IPS-20b (cell line): ENCODE results near the gene SLC25A24.
A peak's percentile ranks its signal among the peaks of the same experiment; 100 is the strongest.
"Not testable (repeated sequence)": the region's sequence is repeated elsewhere in the genome, so short reads cannot be mapped to it uniquely, and the experiment has no call there.

Experiments
- H3K27ac ChIP-seq: one replicate; pipeline ENCODE4 v1.5.1; 2013; ENCODE audit warnings: low read length
- H3K27me3 ChIP-seq: 2 replicates; pipeline ENCODE4 v1.6.1; 2013; ENCODE audit warnings: mild to moderate bottlenecking, low read length, inconsistent platforms; ENCODE audit not compliant: insufficient read depth
- H3K36me3 ChIP-seq: 2 replicates; pipeline ENCODE4 v1.6.1; 2013; ENCODE audit warnings: low read depth, mild to moderate bottlenecking, inconsistent platforms, low read length, moderate library complexity; ENCODE audit not compliant: insufficient read depth
- H3K4me1 ChIP-seq: 2 replicates; pipeline ENCODE4 v1.6.1; 2013; ENCODE audit warnings: mild to moderate bottlenecking, control low read depth, inconsistent platforms, low read length, moderate library complexity; ENCODE audit not compliant: insufficient read depth
- H3K4me3 ChIP-seq: 2 replicates; pipeline ENCODE4 v1.5.1; 2013; ENCODE audit warnings: mild to moderate bottlenecking, low read length, inconsistent platforms
- H3K9ac ChIP-seq: 2 replicates; pipeline ENCODE4 v1.6.1; 2013; ENCODE audit warnings: low read depth, mild to moderate bottlenecking, inconsistent platforms, low read length, moderate library complexity
- H3K9me3 ChIP-seq: 2 replicates; pipeline ENCODE4 v1.6.1; 2013; ENCODE audit warnings: mild to moderate bottlenecking, low read depth, low read length, inconsistent platforms; ENCODE audit not compliant: insufficient read depth

SLC25A24 gene

GRCh38 chr1:108216028-108216890 lies 16.1 kb upstream of the SLC25A24 start:
- not testable (repeated sequence) for H3K36me3 ChIP-seq, H3K4me3 ChIP-seq, H3K27me3 ChIP-seq, H3K27ac ChIP-seq, H3K4me1 ChIP-seq, H3K9me3 ChIP-seq, H3K9ac ChIP-seq

GRCh38 chr1:108214641-108215465 lies 14.7 kb upstream of the SLC25A24 start:
- H3K4me3 ChIP-seq, H3K27ac ChIP-seq, H3K4me1 ChIP-seq, H3K9me3 ChIP-seq, H3K36me3 ChIP-seq, H3K27me3 ChIP-seq, H3K9ac ChIP-seq: not testable (repeated sequence)

GRCh38 chr1:108211014-108211413 lies 10.9 kb upstream of the SLC25A24 start:
- H3K9ac ChIP-seq = no peak overlapping the region
- no peaks in the 10 kb centered on the region for H3K36me3 ChIP-seq
- H3K27me3 ChIP-seq = no peaks in the 10 kb centered on the region
- H3K9me3 ChIP-seq = no peaks in the 10 kb centered on the region
- H3K4me1 ChIP-seq = peaks cover 3% of the 10 kb centered on the region; the same call in 1 of the 2 replicates
- no peak overlapping the region for H3K27ac ChIP-seq
- no peak overlapping the region for H3K4me3 ChIP-seq

GRCh38 chr1:108209456-108210108 lies 9.4 kb upstream of the SLC25A24 start:
- Histone ChIP-seq H3K27me3 (no peaks in the 10 kb centered on the region), H3K9me3 (no peaks in the 10 kb centered on the region), H3K4me1 (peaks cover 3% of the 10 kb centered on the region; the same call in 1 of the 2 replicates), H3K36me3 (no peaks in the 10 kb centered on the region), H3K4me3 (no peak overlapping the region; the same call in 1 of the 2 replicates), H3K27ac (no peak overlapping the region), H3K9ac (peak overlapping the region; percentile 6; the same call in 1 of the 2 replicates)

GRCh38 chr1:108208724-108209446 lies 8.7 kb upstream of the SLC25A24 start:
- H3K4me1 ChIP-seq = peaks cover 3% of the 10 kb centered on the region; the same call in 1 of the 2 replicates
- H3K27ac ChIP-seq = no peak overlapping the region
- no peaks in the 10 kb centered on the region for H3K9me3 ChIP-seq
- H3K4me3 ChIP-seq = no peak overlapping the region; the same call in 1 of the 2 replicates
- H3K36me3 ChIP-seq = no peaks in the 10 kb centered on the region
- H3K9ac ChIP-seq = peak overlapping the region; percentile 6; the same call in 1 of the 2 replicates
- no peaks in the 10 kb centered on the region for H3K27me3 ChIP-seq

- not testable (repeated sequence) for H3K36me3 ChIP-seq, H3K4me1 ChIP-seq, H3K9ac ChIP-seq, H3K4me3 ChIP-seq, H3K27ac ChIP-seq, H3K9me3 ChIP-seq
- peaks cover 28% of the 10 kb centered on the region for H3K27me3 ChIP-seq
These were observed 3.4 kb upstream of the SLC25A24 start for GRCh38 chr1:108203582-108203981.

GRCh38 chr1:108201687-108202086 lies 1.5 kb upstream of the SLC25A24 start:
- Histone ChIP-seq H3K27ac (no peak overlapping the region), H3K9me3 (no peaks in the 10 kb centered on the region), H3K4me1 (peaks cover 7% of the 10 kb centered on the region; the same call in 1 of the 2 replicates), H3K27me3 (peaks cover 30% of the 10 kb centered on the region), H3K9ac (no peak overlapping the region), H3K4me3 (no peak overlapping the region), H3K36me3 (peaks cover 5% of the 10 kb centered on the region; the same call in 1 of the 2 replicates)

GRCh38 chr1:108200687-108201051 lies 526 bp upstream of the SLC25A24 start:
- H3K9ac ChIP-seq = peak overlapping the region; percentile 78; the same call in 1 of the 2 replicates
- peak overlapping the region; percentile 87 for H3K4me3 ChIP-seq
- H3K4me1 ChIP-seq = peaks cover 7% of the 10 kb centered on the region; the same call in 1 of the 2 replicates
- peaks cover 30% of the 10 kb centered on the region for H3K27me3 ChIP-seq
- peaks cover 5% of the 10 kb centered on the region; the same call in 1 of the 2 replicates for H3K36me3 ChIP-seq
- H3K9me3 ChIP-seq = no peaks in the 10 kb centered on the region
- no peak overlapping the region for H3K27ac ChIP-seq

- Histone ChIP-seq H3K4me3 (peak overlapping the region; percentile 87), H3K9me3 (no peaks in the 10 kb centered on the region), H3K27me3 (peaks cover 30% of the 10 kb centered on the region), H3K27ac (no peak overlapping the region), H3K4me1 (peaks cover 7% of the 10 kb centered on the region; the same call in 1 of the 2 replicates), H3K9ac (peak overlapping the region; percentile 50; the same call in 1 of the 2 replicates), H3K36me3 (peaks cover 15% of the 10 kb centered on the region)
These were observed 897 bp downstream of the SLC25A24 start for GRCh38 chr1:108199201-108199691.

- H3K27me3 ChIP-seq = peaks cover 7% of the 10 kb centered on the region; the same call in 1 of the 2 replicates
- no peak overlapping the region for H3K27ac ChIP-seq
- H3K36me3 ChIP-seq = peaks cover 23% of the 10 kb centered on the region
- peaks cover 7% of the 10 kb centered on the region; the same call in 1 of the 2 replicates for H3K4me1 ChIP-seq
- no peaks in the 10 kb centered on the region for H3K9me3 ChIP-seq
- no peak overlapping the region for H3K9ac ChIP-seq
- no peak overlapping the region for H3K4me3 ChIP-seq
These were observed 6.1 kb downstream of the SLC25A24 start for GRCh38 chr1:108194051-108194450.
